LNCAP (cell line): Measurements from ENCODE around the gene SRRD.

Experiments used
- TF ChIP-seq, protein P1 (sequence below): fragments of 450-650 bp; IDR thresholded peaks from 2 replicates; pipeline ENCODE4 v1.5.1; 2017; ENCODE audit warnings: mild to moderate bottlenecking

SRRD gene

DNA sequence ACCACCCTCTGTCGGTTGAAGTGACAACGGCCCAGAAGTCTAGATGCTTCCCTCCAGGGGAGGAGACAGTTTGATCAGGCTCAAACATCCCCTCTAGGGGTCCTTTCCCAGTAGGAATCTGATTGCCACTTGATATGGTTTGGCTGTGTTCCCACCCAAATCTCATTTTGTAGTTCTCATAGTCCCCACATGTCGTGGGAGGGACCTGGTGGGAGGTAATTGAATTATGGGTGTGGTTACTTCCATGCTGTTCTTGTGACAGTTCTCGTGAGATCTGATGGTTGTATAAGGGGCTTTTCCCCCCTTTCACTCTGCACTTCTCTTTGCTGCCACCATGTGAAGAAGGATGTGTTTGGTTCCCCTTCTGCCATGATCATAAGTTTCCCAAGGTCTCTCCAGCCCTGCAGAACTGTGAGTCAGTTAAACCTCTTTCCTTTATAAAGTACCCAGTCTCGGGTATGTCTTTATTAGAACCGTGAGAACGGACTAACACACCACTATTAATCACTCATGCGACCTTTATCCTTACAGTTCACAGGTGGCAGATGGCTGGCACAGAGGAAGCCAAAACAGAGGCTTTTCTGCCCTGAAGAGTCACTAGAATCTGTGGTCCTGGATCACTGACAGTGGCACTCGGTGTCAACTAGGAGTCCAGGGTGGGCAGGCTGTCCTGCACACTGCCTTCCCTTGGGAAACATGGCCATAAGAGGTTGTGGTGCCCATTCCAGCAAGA, 33.1 kb upstream of the SRRD start:
- TF ChIP-seq, protein P1, sequence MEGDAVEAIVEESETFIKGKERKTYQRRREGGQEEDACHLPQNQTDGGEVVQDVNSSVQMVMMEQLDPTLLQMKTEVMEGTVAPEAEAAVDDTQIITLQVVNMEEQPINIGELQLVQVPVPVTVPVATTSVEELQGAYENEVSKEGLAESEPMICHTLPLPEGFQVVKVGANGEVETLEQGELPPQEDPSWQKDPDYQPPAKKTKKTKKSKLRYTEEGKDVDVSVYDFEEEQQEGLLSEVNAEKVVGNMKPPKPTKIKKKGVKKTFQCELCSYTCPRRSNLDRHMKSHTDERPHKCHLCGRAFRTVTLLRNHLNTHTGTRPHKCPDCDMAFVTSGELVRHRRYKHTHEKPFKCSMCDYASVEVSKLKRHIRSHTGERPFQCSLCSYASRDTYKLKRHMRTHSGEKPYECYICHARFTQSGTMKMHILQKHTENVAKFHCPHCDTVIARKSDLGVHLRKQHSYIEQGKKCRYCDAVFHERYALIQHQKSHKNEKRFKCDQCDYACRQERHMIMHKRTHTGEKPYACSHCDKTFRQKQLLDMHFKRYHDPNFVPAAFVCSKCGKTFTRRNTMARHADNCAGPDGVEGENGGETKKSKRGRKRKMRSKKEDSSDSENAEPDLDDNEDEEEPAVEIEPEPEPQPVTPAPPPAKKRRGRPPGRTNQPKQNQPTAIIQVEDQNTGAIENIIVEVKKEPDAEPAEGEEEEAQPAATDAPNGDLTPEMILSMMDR: no peak

DNA sequence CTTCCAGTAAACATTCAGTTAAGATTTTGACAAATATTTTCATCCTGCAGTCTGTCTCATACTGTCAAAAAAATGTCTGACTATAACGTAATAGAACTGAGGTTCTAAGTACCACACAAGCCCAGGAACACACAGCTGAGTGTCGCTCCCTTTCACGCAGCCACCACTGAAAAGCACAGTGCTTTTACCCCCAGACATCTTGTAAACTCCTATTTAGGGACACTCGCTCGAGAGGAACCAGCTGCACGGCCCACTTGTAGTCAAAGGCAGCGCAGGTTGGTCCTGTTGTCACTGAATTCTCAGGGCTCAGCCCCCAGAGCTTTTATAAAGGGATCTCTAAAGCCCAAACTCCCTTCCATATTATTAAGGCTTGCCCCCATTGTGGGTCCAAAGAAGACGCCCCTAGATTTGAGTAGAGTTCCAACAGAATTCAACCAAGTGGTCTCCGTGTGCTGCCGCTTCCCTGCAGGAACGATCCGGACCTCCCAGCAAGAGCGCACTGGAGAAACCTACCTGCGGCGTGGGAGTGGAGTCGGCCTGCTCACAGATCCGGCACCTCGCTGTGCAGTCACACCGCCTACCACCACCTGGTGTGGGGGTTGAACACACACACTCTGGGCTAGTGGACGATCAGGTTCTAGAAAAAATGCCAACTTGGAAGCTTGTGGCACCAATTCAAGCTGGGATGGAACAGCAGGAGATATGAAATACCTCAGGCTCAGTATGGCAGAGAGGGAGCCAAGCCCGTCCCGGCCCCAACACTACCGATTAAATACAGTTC, 31.3 kb upstream of the SRRD start:
- TF ChIP-seq, protein P1: no peak

DNA sequence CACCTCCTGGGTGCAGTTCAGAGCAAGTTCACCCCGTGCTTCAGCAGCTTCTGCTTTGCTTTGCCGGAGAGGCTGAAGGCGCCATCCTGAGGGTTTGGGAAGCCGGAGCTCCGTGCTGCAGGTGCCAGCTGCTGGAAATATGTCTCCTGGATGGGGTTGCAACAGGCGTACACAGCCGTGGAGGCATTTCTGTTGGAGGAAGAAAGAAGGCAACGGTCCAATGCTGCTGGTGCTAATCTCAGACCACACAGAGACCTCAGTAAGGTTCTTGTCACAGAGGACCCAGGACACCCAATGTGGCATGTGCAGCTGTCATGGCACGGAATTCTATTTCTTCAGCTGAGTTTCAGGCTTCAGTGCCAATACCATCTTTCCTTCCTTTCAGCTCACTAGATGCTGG, 30.5 kb upstream of the SRRD start:
- TF ChIP-seq, protein P1: no peak

DNA sequence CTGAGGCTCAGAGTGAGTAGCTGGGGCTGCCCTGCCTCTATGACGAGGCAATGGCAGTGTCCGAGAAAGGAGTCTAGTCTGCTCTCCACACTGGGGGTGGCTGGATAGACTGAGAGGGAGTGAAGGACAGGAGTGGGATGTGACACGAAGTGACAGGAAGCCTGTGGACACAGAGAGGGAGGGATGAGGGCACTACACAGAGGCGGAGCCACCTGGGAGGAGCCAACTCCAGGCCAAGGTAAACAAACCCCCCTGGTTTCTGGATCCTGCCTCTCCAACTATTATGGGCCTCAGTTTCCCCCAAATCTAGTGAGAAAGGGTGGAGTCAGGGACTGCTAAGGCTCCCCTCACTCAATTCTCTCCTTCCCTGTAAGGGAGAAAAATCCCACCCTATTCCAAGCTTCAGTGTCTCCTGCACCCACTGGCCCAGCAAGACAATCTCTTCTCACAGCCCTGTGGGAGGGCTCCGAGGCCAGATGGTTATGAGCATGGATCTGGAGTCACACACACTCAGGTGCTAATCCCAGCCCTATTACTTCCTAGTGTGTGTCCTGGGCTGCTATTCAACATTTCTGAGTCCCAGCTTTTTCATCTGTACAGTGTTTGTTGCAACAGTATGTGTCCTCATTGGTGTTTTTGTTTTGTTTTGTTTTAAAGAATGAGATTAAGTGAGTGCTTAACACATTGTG, 29.7 kb upstream of the SRRD start:
- TF ChIP-seq, protein P1: no peak

DNA sequence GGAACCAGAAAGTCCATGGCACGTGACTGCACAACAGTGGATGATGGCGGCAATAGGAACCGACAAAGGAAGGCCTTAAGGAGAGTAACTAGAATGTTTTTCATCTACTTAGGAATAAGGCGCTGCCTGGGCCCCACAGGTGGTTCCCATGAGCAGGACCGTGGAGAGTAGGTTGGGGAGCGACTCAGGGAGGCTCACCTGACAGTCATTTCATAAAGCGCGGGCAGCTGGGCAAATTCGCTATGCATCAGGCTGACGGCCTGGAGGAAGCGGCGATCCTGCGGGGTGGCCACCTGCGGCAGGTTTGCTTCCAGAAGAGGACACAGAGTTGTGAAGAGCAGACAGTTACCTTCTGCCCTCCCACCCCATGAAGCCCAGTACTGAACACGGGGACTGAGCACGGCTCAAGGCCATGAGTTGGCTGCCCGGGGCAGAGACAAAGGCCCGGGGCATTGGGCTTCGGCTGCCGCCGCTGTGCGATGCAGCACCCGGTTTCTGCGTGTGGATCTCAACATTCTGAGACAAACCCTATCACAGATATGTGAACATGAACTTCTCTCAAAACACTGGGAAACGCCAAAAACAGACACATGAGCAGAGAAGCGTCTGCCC, 25.9 kb upstream of the SRRD start:
- TF ChIP-seq, protein P1: no peak

DNA sequence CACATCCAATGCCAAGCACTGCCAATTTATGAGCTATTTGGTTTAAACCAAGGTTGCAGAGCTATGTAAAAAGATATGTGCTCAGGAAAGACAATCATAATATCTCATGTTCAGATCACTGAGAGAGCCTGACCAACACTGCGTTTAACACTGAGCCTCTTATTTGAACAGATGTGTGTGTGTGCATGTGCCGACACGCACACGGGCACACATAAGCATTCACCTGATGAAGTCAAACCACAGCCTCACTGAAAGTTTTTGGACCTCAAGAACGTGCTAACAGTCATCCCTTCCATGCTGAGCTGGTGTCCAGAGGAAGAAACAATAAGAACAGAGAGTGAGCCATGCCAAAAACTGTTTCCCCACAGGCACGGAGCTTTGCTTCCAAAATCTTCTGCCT, 23.5 kb upstream of the SRRD start:
- TF ChIP-seq, protein P1: no peak

DNA sequence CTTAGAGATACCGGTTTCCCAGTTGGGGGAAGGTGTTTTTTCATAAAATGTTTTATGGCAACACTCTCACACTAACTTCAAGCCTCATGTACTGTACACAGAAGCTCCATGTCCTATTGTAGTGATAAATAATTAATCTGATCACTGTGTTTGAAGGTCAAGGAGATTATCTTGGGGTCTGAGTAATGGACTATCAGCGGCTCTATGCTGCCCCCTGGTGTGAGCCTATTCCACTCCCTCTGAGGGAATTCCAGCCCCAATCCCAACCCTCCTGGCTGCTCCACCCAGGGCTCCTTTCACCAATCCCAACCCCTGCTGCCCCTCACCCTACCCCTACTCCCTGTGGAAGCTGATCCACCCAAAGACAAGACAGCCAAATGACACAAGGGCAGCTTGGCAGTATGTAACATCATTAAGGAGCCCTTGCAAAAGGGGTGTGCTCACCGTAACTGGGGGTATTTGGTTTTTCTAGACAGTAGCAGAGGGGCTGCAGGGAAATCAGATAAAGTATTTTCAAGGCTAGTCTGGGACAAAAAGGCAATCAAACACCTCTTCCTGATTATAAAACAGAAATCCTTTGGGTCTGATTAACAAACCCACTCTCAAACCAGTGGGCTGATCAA, 22.4 kb upstream of the SRRD start:
- TF ChIP-seq, protein P1: peak; percentile 75
